GM19099 (cell line): Measurements from ENCODE around the gene EFCAB8.
A peak's percentile ranks its signal among the peaks of the same experiment; 100 is the strongest.

ENCODE experiments used
- POLR2A ChIP-seq: IDR thresholded peaks from 3 replicates; pipeline ENCODE4 v1.6.1; 2011; ENCODE audit warnings: low read depth; ENCODE audit not compliant: insufficient read length; ENCODE audit errors: extremely low read depth

The EFCAB8 gene

DNA sequence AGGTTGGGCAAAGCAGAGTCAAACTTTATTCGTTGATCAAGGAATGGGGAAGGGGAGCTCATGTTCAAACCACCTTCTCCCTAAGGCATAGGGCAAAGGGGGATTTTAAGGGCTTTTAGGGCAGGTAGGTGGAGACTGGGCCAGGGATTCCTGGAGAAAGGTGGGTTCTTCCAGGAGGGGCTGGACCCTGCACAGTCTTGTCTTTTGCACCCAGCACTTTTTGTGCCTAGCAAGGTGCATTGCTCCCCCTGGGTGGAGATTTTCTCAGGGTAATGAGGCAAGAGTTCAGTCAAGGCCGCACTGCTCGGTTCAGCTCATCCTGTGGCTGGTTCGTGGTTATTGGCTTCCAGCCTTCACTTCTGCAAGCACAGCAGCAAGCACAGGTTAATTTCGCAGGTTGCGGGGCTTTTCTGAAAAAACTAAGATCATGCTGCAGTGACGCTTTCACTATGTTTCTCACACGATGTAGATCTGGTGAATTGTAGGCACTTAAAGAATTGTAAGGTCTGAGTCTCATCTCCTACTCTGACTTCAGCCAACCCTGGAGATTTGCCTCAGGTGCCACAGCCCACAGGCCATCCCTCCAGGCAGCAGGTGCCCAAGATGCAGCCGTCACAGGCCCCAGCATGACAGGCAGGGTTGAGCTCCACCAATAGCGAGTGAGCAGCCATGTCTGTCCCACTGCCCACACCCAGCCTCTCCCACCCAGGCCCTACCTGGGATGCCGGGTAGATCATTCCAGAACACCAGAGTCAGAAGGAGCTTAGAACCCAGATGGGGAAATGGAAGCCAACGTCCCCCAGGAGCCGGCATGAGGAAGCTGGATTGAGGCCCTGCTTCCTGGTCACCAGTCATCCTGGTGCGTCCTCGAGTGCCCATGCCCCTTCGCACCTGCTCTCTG is 108.4 kb downstream of the EFCAB8 start:
- TF ChIP-seq POLR2A, result no peak

DNA sequence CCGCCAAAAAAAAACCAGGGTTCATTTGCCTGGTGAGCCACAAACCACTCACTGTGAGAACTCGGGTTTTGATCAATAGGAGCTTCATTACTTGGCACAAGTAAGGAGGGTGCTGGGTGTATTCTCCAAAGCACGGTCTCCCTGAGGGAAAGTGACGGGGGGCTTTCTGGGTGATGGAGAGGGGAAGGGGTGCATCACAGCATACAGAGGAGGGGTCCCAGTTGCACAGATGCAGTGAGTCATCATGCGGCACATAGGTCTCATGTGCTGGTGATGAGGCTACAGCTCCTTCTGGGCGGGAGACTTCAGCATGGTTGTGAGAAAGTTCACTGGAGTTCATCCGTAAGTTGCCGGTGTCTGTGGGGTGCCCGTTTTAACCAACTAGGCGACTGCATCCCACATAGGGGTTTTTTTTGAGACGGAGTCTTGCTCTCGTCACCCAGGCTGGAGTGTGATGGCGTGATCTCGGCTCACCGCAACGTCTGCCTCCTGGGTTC is 109.3 kb downstream of the EFCAB8 start:
- no peak for TF ChIP-seq POLR2A

DNA sequence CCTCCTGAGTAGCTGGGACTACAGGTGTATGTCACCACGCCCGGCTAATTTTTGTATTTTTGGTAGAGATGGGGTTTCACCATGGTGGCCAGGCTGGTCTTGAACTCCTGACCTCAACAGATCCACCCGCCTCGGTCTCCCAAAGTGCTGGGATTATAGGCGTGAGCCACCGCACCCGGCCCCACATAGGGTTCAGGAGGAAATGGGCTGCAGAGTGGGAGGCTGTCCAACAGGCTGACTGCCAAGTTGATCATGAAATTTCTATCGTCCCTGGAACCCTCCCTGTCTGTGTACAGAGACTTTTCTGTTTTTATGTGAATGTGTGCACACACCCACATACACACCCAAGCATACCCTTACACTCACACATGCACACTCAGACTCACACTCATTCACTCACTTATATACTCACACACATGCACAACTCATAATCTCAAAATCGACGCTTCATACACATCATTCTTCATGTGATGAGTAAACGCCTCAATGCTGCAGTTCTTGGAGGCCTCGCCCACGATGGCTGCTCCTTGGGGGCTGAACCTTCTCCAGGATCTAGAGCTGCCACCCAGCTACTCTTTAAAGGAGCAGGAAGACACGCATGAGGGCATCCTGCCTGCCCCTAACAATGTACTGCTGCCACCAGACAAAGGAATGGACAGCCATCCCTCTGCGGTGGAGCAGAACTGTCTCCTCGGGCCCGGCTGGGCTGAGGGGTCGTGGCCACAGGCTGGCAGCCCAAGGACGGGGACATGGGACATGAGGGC is 109.9 kb downstream of the EFCAB8 start:
- TF ChIP-seq POLR2A, result no peak

DNA sequence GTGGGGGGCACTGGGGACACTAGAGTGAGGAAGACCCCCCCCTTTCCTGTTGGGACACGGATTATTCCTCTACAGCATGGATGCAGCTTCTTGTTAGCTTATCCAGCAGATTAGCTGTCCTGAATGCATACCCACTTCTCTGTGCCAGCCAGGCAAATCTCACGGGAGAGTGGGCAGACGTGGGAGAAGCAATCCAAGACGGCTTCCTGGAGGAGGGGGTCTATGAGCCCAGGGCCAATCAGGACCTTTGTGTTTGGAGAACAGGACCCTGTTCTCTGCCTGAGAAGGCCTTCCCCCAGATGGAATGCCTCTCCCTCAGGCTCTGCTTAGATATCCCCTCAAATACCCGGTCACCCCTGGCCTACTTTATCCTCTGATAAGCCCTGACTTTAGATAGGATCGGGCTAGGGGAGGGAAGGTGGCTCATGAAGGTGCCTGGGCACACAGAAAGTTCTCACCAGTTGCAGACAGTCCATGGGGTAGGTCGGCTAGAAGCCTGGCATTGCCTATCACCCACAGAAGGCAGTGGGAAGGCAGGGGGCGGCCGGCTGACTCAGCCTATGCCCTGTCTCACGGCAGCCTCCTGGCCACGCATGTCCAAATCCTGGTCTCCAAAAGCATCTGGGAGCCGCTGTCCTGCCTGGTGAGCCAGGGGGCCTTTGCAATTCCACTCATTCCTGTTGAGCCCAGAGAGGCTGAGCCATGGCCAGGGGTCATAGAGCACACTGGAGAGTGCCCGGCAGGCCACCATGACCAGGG is 110.8 kb downstream of the EFCAB8 start:
- TF ChIP-seq POLR2A, result no peak

DNA sequence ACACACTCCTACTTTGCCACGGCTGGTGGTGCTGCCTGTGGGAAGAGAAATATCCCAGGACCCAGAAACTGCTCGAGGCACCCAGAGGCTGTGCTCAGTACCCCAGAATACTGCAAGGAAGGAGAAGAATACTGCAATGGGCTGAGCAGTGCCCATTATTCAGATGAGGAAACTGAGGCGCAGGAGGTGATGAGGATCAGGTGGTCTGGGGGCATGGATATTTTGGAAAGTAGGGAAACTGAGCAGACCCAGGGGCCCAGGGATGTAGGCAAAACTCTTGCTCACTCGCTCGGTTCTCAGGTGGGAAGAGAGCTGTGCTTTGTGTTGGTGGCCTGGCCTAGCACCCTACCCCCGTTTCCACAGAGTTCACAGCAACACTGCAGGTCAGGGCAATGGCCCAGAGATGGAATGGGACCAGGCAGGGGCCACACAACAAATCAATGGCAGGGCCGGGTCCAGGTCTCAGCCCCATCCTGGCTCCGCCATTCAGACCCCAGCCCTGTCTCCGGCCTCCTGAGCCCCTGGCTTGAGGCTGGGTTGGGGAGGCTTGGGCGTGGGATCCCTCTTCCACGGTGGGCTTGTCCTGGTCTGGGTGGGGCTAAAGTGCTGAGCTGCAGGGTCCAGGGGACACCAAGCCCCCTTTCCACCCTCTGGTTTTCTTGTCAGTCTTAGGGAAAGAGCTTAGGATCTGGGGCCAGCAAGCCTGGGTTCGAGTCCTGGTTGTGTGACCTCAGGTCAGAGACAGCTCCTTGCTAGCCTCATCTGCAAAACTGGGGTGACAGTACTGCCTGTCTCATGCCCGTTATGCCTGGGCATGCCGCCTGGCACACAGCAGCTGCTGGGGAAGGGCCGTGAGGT is 111.6 kb downstream of the EFCAB8 start:
- no peak for TF ChIP-seq POLR2A

DNA sequence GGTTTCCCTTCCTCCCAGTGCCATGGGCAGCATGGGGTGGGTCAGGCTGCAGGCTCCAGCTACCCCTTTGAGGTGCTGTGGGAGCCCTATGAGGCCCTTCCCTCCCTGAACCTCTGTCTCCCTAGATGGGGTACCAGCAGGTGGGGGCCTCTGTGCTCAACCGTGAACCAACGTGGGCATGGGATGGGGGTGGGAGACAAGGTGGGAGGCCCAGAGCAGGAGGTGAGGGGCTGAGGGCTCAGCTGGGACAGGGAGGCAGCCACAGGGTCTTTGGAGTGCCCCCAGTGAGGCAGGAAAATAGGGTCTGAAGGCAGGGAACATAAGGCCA is 112.2 kb downstream of the EFCAB8 start:
- no peak for TF ChIP-seq POLR2A

DNA sequence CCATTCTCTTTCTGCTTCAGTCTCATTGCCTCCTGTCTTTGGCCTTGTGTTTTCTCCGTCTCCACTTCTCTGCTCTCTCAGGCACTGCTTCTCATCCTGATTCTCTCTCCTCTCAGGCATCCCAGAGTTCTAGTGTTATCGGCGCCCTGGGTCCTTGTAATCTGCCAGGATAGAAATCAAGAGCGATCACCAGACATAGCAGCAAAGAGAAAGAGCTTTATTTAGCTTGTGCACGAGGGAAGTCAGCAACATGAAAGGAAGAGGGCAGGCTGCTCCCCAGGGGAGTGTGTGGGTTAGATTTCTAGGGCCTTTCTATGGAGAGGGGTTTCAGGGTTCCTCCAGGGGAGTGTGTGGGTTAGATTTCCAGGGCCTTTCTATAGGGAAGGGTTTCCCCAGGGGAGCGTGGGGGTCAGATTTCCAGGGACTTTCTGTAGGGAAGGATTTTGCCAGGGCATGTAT is 113.0 kb downstream of the EFCAB8 start:
- no peak for TF ChIP-seq POLR2A

DNA sequence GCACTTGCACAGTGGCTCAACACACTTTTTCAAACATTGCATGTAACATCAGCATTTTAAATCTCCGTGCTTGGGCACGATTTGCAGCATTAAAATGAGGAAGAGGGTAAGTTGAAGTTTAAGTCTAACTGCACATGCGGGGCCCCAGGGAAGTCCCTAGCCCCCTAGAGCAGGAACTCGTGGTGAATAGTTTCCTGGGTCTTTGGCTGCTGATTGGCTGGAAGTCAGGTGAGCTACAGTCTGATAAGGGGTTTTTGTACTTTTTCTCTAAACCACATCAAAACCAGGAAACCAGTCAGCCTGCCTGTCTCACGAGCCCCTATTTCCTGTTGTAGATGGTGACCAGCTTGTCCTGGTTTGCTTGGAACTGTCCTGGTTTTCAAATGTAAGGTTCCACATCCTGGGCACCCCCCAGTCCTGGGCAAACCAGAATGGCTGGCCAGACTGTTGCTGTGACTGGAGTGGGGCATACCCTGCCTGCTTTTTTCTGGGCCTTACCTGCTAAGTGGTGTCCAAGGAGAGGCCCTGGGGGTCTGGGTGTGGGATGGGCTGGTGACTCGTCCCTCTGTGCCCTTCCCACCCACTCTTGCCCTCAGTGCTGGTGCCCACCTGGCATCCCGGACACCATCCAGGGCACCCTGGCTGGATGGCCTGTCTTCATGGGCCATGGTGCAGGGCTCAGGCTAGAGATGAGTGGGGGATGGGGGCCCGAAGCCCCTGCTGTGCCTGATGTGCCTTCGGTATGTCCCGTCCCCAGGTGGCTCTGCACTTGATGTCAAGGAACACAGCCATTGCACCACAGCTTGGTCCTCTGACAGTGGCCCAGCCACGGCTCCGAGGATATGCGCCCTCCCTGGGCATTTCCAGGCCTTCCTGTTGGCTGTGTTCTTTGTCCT is 113.7 kb downstream of the EFCAB8 start:
- TF ChIP-seq POLR2A, result peak; percentile 36

DNA sequence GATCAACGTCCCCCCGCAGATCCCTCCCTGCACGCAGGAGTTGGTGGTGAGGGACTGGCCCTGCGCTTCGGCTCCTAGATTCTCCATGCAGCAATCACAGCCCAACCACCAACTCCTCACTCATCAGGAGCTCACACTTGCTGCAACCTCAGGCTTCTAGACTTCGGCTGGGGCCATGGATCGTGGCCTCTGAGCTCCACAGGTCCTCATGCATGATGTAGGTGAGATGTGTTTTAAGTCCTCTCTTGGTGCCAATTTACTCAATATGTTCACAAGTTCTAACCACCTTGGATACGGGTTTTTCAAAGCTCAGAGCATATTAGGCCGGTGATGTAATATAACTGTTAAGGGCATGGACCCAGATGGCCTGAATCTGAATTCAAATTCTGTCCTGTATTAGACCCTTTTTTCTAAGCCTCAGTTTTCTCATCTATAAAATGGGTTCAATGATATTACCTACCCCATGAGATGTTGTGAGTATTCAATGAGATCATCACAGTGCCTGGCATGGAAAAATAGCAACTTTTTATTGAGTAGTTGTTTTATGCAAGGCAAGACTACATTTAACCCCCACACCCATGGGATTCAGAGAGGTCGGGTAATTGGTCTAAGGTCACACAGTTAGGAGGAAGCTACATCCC is 114.5 kb downstream of the EFCAB8 start:
- TF ChIP-seq POLR2A, result no peak

DNA sequence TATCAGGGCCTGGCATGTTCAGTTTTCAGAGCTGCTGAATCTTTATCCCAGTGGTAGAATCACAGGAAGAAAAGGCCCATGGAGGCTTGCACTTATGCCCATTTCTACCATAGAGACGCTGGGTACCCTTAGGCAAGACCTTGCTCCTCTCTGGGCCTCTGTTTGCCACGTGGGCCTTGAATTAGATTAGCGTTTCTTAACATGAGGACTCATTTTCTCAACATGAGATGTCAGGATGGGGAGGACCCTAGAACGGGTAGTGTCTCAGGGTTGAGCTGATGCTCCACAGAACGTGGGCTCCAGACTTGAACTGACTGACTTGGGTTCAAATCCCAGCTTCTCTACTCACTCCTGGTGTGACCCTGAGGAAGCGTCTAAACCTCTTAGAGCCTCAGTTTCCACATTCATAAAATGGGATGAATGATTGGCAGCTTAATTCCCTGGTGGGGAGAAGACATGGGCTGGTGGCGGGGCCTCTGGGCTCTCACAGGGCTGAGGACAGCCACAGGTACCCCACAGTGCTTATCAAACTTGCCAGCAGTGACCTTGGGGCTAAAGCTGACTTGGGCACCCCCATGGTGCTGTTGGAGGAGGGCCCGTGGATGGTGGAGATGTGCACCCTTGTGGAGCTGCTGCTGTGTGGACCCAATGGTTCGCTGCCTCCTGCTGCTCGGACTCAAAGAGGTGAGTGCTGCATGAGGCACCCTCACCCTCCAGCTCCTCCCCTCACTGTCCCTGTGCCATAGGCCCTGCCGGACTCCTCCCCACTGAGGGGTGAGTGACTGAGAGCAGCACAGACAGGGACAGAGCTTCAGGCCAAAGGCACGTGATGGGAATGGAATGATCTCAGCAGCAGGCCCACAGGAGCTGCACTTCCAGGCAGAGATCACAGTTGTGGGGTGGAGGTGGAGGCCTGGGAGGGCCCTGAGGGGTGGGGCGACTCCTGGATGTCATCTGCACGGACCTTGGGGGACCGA is 117.3 kb downstream of the EFCAB8 start:
- TF ChIP-seq POLR2A, result no peak

DNA sequence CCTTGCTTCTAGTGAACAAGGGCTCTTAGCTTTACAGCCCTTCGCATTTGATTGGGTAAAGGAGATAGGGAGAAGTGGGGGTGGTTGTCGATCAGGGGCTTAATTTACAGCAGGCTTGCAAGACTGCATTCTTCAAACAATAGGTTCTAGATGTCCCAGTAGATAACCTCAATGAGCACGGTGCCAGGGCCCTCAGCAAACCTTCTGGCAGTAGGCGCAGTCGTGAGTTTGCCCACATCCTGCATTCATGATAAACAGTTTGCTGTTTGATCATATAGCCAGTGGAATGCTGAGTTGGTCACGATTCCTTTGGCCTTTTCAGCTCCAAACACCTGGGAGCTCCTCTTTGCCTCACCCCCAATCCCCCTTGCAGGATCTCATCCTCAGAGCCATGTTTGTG is 118.0 kb downstream of the EFCAB8 start:
- TF ChIP-seq POLR2A, result no peak
